ENCODE data around the gene FAM193B.

Gene FAM193B
- 165 reads per million, percentile 90 among the genes with 10 or more reads in this experiment for total RNA-seq

DNA sequence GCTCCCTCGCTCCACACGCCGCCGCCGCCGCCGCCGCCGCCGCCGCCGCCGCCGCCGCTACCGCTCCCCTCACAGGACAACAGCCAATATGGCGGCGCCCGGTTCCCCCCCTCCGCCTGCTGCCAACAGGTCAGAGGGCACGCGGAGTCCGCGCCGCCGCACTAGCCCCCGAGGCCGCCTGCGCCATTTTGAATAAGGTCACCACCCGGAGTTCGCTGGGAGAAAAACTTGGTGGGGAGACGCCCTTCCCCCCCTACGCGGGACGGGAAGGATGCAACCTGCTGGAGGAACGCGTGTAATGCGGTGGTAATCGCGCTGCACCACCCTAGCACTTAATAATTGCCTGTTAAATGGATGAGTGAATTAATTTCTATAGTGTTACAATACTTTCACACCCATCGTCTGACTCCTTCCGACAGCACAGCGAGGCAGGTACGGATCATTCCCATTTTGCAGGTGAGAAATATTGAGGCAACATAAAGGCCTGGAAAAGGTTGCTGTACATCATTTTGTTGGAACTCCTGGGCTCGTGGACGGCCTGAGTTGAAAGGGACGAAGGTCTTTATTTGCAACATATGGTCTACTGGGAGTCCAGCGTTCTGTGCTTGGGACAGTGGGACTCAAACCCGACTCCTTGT lies at the start of gene FAM193B:
TSS of gene FAM193B (minus strand) at position 90 of the 638 bp plus-strand sequence. CDS start 105 bp downstream, outside the sequence.
- peak; percentile 92 for DNase-seq

DNA sequence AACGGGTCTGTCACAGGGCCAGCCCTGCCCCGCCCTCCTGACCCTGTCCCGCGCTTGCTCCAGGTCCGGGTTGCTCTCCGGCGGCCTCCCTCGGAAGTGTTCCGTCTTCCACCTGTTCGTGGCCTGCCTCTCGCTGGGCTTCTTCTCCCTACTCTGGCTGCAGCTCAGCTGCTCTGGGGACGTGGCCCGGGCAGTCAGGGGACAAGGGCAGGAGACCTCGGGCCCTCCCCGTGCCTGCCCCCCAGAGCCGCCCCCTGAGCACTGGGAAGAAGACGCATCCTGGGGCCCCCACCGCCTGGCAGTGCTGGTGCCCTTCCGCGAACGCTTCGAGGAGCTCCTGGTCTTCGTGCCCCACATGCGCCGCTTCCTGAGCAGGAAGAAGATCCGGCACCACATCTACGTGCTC lies 49.8 kb upstream of the FAM193B start:
- DNase-seq: no peak

DNA sequence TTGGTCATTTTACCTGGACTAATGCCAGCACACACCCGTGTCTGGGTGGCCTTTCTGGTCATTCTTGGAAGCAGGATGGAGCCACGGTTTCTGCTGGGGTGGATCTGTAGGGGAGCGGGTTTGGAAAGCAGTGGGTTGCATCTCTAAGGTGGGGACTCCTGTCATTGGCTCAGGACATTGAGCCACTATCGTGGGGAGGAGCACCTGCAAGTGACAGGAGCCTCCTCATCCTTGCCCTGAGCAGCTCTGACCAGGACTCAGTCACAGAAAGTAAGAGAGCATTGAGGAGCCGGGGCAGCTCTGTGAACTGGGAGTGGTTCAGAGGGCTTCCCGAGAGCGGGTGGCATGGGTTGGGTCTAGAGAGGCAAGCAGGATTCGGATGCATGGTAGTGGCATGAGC lies 49.3 kb upstream of the FAM193B start:
- no peak for DNase-seq

DNA sequence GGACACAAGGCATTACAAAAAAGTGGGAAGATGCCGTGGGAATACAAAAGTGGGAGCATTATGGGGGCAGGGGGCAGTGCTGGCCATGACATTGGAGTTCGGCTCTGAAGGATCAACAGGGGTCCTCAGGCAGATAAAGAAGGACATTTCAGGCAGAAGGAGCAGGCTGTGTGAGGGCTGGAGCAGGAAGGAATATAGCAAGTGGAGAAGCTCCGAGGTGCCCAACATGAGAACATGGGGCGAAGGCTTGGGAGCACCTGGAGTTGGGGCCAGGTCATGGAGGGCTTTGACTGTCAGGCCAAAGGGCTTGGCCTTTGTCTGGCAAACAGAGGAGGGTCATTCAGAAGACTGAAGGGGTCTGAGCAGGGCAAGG lies 48.1 kb upstream of the FAM193B start:
- DNase-seq: no peak

DNA sequence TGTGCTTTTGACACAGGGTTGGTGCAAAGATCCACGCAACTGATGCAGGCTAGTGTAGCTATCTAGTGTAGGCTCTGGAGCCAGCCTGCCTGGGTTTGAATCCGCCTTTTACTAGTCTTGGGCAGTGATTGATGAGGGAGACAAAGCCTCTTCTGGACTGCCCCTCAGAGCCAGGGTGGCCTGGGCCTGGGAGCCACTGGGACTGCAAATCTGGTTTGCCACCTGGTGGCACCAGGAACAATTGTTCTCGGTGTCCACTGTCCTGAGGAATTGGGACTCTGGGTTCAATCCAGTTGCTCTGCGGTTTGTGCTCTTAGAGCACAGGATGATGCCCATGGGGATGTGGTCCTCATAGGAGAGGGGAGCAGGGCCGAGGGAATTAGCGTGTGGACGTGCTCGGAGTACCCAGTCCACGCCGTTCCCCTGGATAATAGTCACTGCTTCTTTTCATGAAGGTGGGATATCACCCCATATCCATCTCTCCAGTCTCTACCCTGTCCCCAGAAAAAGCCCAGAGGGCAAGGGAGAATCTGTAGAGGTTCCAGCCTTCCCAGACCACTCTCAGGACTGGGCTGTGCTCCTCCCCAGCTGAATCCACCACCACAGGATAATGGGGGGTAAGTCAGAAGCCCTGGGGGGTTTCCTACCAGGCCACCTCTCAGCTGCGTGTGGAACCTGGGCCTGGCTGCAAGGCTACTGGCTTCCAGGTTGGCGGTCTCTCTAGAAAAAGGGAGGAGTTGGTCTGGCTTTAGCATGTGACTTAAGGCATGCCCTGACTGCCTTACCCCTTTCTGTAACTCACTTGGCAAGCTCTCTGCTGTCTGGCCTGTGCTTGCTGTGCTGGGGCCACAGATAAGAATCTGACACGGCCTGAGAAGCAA lies 47.5 kb upstream of the FAM193B start:
- DNase-seq: no peak

DNA sequence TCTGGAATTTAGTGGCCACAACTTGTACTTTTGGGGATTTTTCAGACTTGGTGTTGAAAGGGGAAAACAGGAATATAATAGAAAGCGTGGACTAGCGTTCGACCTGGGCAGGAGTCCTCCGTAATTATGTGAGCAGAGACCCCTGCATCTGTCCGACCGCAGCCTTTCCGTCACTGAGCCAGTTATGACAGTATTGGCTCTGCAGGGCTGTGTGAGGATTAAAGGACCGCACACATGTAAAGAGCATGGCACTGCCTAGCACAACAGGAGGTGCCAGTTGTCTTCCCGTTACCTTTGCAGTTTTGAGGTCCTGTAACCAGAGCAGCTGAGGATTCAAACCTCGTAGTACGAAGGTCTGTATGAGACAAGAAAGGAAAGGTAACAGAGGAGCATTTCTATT lies 46.8 kb upstream of the FAM193B start:
- no peak for DNase-seq

DNA sequence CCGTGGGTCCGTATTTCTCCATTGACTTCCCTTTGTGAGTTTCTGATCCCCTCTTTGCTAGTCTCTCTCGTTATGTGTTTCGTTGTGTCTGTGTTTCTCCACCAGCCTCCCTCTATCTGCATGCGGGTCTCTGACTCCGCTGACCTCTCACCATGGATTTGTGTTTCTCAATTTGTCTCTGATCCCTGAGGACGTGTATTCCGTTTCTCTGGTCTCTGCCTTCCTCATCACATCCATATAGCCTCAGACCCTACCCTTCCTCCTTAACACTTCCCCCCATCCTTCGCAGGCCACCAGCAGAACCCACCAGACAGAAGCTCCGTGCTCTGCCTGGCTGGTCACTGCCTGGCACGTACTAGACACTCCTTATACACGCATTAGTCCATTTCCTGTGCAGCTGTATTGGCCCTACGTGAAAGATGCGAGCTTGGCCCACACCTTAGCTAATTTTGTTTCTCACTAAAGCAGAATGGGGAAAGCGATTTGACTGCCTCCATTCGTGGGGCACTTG lies 46.2 kb upstream of the FAM193B start:
- no peak for DNase-seq

DNA sequence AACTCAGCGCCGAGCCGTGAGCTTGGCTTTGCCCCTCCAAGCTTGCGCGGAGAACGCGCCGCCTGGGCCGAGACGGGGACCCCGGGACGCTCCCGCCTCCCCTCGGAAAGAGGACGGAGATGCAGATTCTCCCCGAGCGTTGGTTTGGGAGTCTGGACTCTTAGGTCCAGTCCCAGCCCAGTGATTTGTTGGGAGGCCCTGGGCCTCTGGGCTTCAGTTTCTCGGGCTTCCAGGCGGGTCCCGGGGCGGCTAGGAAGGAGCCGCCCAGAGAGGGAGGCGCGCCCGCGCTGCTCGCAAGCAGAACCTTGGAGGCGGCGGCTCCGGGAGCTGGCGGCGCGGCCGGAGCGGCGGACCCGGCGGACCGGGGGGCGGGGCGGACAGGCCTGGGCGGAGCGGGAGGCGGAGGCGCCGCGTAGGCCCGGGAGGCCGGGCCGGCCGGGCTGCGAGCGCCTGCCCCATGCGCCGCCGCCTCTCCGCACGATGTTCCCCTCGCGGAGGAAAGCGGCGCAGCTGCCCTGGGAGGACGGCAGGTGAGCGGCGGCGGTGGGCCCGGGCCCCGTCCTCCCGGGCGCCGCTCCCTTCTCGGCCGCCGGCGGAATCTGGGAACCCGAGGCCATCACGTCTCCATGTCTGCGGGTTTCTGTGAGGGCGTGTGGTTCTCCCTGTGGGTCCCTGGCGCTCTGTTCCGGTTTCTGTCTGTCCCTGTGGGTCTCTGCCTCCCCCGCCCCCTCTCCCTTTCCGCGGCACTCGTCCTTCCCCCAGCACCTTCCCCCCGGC lies 45.6 kb upstream of the FAM193B start, which contains the start of gene B4GALT7:
TSS of gene B4GALT7 (plus strand) at position 402 of the 777 bp plus-strand sequence. CDS start at position 481, 79 bp downstream.
- DNase-seq: peak; percentile 78

DNA sequence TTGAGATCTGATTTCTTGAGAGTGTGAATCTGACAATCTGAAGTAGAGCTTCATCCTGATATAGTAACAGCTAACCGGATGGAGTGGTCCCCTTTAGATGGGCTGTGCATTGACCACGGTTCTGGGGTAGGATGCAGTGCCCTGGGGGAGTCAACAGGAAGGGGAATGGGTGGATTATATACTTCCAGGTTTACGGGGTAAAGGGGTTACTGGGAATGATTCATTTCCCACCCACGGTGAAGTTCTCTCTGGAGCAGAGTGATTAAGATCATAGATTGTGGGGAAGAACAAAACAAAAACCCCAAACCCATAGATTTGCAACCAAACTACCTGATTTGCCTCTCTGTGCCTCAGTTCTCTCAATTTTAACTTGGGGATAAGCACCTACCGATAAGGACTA lies 44.1 kb upstream of the FAM193B start:
- no peak for DNase-seq

DNA sequence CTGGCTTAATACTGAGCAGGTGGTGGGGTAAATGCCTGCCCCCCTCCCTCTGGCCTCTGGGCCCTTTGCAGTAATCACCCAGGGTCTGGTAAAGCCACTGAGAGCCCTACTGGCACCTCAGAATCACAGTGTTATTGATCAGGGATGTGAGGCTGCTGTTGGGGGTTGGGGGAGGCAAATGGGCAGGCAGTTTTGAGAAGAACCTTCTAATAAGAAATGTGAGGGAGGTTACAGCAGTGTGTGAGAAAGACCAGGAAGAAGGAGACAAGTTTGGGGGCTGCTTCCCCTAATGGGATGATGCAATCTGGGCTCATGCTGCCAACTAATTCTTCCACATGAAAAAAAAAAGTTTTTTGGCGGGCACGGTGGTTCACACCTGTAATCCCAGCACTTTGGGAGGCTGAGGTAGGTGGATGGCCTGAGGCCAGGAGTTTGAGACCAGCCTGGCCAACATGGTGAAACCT lies 42.4 kb upstream of the FAM193B start:
- DNase-seq: no peak

DNA sequence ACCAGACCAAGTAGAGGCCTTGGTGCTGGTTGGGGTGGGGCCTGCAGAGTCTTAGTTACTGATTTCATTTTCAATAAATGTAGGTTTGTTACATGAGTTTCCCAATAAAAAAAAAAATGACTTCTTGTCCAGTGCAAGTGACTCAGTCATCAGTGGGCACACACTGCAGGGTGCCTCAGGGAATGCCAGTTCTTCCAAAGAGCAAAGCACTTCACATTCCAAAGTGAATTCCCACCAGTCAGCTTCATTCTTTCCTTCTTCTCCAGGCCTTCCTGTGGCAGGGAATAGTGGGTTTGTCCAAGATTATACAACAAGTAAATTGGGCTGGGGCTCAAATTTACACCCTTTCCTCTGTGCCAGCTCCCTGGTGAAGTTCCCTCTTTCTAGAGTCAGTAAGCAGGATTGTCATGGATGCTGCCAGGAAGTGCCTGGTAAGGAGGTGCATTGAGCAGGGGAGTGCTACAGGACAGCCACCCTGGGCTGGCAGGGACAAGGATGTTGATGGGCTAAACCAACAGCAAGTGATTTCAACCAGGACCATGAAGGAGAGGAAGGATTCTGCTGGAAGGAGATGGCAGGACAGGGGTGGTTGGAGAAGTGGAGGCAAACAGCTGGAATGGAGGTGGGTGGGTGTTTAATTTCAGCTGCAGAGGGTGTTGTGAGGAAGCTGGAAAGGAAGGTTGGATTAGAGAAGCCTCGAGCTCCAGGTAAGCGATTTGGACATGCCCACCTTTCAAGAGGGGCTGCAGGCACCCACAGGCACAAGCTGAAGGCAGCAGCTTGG lies 41.8 kb upstream of the FAM193B start:
- DNase-seq: no peak

DNA sequence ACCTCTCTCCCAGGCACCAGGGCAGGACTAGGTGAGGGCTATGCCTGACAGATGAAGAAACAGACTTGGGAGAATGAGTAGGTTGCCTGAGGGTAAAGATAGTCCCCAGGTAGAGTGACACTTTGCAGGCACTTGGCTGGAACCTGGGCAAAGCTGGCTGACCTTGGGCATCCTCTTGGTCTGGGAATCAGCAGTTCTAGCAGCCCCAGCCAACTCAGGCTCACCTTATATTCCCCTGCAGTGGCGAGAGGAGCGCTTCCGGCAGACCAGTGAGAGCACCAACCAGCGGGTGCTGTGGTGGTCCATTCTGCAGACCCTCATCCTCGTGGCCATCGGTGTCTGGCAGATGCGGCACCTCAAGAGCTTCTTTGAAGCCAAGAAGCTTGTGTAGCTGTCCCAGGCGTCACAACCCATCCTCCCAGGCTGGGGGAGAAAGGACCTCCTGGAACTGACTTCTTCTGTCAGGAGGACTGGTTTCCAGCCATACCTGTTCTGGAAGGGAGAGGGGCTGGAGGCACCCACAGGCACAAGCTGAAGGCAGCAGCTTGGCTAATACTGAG lies 40.7 kb upstream of the FAM193B start:
- no peak for DNase-seq

DNA sequence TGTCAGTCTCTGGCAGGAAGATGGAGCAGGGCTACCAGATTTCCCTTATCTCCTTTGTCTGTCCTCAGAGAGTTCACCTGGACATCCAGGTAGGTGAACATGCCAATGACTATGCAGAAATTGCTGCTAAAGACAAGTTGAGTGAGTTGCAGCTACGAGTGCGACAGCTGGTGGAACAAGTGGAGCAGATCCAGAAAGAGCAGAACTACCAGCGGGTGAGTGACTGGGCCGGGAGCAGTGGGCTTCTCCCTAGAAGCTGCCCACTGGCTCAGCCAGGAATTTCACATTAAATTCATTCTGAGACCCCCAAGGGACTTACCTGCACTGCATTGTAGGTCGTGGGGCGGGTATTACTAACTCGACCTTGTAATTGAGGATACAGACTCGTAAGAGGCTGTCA lies 39.7 kb upstream of the FAM193B start:
- no peak for DNase-seq

DNA sequence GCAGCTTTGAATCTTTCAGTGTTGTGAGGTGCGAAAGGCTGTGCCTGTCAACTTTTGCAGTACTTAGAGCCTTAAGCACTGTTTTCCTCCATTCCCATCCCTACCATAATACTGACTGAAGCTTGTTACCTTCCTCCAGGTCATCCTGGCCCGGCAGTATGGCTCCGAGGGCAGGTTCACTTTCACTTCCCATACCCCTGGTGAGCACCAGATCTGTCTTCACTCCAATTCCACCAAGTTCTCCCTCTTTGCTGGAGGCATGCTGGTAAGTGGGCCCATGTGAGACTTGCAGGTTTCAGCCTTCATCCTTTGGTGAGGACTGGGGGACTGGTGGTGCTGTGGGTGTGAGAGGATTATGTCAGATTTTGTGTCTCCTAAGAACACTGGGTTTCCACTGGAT lies 39.1 kb upstream of the FAM193B start:
- no peak for DNase-seq

DNA sequence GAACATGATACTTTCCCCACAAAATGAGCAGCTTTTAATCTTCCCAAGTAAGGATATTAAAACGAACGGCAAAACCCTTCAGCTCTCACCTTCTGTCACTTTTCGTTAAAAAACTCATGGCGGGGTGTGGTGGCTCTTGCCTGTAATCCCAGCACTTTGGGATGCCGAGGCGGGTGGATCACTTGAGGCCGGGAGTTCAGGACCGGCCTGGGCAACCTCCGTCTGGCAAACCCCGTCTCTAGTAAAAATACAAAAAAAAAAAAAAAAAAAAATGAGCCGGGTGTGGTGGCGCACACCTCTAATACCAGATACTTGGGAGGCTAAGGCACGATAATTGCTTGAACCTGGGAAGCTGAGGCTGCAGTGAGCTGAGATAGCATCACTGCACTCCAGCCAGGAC lies 38.5 kb upstream of the FAM193B start:
- DNase-seq: no peak

DNA sequence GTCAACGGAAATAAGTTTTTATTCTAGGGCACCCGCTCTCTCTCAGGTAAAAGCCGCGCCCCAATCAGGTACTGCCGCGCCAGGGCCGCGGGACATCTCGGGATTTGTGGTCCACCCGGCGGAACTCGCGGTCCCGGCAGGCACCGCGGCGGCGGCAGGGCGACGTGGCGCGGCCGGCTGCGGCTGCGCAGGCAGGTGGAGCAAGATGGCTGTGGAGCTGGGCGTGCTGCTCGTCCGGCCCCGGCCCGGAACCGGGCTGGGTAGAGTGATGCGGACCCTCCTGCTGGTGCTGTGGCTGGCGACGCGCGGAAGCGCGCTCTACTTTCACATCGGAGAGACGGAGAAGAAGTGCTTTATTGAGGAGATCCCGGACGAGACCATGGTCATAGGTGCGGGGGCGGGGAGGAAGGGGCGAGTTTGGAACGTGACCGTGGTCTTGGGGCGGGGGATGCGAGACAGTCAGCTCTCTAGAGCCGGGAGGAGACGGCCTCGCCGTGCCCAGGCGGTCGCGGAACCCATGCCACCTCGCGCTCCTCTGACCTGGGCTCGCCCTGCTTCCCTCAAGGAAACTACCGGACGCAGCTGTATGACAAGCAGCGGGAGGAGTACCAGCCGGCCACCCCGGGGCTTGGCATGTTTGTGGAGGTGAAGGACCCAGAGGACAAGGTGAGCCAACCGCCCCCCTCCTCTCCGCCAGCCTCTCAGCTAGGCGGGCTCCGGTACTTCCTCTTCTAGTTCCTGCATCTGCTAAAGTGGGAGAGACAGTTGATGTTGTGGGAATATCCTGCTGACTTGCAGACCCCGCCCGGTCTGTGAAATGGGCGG lies 37.9 kb upstream of the FAM193B start, which contains the start of gene TMED9:
TSS of gene TMED9 (plus strand) at position 194 of the 825 bp plus-strand sequence. CDS start at position 206, 12 bp downstream.
- peak; percentile 81 for DNase-seq

DNA sequence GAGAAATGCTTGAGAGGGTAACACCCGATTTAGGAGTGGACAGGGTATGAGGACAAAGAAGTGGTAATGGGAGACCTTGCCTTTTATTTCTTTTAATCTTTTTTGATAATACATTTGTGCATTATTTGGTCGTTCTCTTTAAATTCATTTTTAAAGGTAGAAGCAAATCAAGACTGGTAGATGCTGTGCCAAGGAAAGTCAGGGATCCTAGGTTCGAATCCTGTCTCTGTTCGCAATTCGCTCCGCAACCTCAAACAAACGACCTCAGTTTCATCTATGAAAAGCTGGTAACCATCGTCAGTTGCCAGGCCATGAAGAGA lies 37.3 kb upstream of the FAM193B start:
- DNase-seq: no peak

DNA sequence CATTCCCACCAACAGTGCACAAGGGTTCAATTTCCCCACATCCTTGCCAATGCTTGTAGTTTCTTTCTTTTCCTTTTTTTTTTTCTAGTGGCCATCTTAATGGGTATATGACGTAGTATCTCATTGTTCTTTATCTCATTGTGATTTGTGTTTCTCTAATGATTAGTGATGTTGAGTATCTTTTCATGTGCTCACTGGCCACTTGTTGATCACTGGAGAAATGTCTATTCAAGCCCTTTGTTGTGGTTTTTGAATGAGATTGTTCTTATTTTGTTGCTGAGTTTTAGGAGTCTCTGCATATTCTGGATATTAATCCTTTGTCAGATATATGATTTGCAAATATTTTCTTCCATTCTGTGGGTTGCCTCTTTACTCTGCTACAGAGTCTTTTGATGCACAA lies 36.0 kb upstream of the FAM193B start:
- no peak for DNase-seq

DNA sequence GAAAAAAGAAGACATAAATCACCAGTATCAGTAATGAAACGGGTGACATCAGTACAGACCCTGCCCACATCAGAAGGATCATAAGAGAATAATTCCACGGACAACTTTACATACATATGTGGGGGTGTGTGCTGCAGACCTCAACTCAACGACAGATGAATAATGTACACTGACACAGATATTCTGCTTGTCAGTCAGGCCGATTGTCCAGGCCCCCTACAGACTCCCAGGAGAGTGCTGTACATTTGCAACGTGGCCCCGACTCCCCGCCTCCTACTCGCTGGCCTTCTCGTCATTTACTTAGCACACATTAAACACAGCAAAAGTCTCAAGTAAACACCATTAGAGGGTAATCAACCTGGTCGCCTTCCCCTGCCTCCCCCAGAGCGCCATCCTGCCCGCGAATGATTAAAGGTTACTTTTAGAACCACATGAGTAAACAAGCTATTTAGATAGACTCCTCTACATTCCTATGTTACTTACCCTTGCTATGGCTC lies 34.1 kb upstream of the FAM193B start:
- DNase-seq: no peak

DNA sequence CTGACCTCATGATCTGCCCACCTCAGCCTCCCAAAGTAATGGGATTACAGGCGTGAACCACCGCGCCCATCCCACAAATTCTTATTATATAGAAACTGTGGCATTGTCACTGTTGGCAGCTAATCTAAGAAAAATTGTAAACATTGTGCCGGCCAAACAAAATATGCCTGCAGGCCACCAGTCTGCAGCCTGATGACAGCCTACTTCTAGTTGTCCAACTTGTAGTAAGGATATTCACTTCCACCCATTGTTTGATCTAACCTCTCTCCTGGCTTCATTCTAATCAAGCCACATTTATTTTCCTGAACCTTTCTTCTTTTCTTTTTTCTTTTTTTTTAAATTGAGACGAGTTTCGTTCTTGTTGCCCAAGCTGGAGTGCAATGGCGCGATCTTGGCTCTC lies 24.0 kb upstream of the FAM193B start:
- DNase-seq: no peak

DNA sequence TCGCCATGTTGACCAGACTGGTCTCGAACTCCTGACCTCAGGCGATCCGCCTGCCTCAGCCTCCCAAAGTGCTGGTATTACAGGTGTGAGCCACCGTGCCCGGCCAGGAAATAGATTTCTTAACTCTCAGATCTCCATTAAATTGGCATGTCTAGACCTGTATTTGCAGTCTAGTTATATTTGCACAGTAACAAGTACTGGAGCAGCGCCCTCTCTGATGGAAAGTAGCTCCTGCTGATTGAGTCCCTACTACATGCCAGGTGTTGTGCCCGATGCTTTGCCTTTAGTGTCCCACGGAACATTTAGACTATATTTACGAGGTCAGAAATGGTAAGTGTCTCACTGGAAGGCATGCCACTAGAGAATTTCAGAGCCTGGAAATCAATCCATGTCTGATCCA lies 21.8 kb upstream of the FAM193B start:
- DNase-seq: no peak
